Measurements from ENCODE around the gene IRX4. TPM values are rescaled to one million over a fixed set of nuclear protein-coding genes. Genes with fewer than 3 reads are reported as not detected.

IRX4 gene
- total RNA-seq, 6 donors from 2014 or later, result 1.7 TPM; not detected in 5

- H3K36me3 ChIP-seq, result no peaks in the 10 kb centered on the region
- peak in 1 of 2 donors; percentile 13 for DNase-seq
These were observed 28.4 kb upstream of the IRX4 start for GRCh38 chr5:1910861-1911772.

GRCh38 chr5:1910081-1910760, 27.5 kb upstream of the IRX4 start:
- Histone ChIP-seq H3K4me1 (no peaks in the 10 kb centered on the region), H3K9me3 (peaks cover 0 to 10% (median 5%) of the 10 kb centered on the region in 4 donors), H3K36me3 (no peaks in the 10 kb centered on the region), H3K4me3 (no peak overlapping the region), H3K27ac (no peak overlapping the region), H3K27me3 (no peaks in the 10 kb centered on the region)
- DNase-seq (no peak), ATAC-seq (ENCODE audit: low FRiP score in 2 of 2) (peak; percentile 20 to 28)
- TF ChIP-seq POLR2AphosphoS5 (IDR thresholded peaks at IDR 0.05) (no peak), CTCF (IDR thresholded peaks at IDR 0.05) (no peak)
- WGBS, 2 donors, result 87 to 90% methylated on average over 21 to 24 of the region's 31 CpGs

More at GRCh38 chr5:1910861-1911772, 28.4 kb upstream of the IRX4 start:
- Histone ChIP-seq H3K9me3 (peaks cover 0 to 7% (median 0%) of the 10 kb centered on the region in 4 donors), H3K27me3 (no peaks in the 10 kb centered on the region), H3K4me1 (no peaks in the 10 kb centered on the region), H3K27ac (no peak overlapping the region), H3K4me3 (no peak overlapping the region)
- no peak for TF ChIP-seq EP300 (IDR thresholded peaks at IDR 0.05)
- no peak for TF ChIP-seq POLR2AphosphoS5 (IDR thresholded peaks at IDR 0.05)
- TF ChIP-seq POLR2A (IDR thresholded peaks at IDR 0.05), result no peak
- no peak for TF ChIP-seq CTCF (IDR thresholded peaks at IDR 0.05)
- WGBS, 2 donors, result 83 to 84% methylated on average over 7 to 13 of the region's 15 CpGs
- no peak for ATAC-seq (ENCODE audit: low FRiP score in 2 of 2)

GRCh38 chr5:1909346-1909985, 26.7 kb upstream of the IRX4 start:
- Histone ChIP-seq H3K4me1 (no peaks in the 10 kb centered on the region), H3K27ac (no peak overlapping the region), H3K27me3 (no peaks in the 10 kb centered on the region), H3K9me3 (peaks cover 0 to 11% (median 7%) of the 10 kb centered on the region in 4 donors), H3K36me3 (no peaks in the 10 kb centered on the region), H3K4me3 (no peak overlapping the region)
- 92 to 93% methylated on average over 13 to 14 of the region's 15 CpGs for WGBS, 2 donors
- no peak for ATAC-seq (ENCODE audit: low FRiP score in 2 of 2)
- no peak for TF ChIP-seq EP300 (IDR thresholded peaks at IDR 0.05)
- DNase-seq, result no peak

GRCh38 chr5:1908931-1909330, 26.2 kb upstream of the IRX4 start:
- TF ChIP-seq POLR2A (IDR thresholded peaks at IDR 0.05) (no peak), EP300 (IDR thresholded peaks at IDR 0.05) (no peak), CTCF (IDR thresholded peaks at IDR 0.05) (no peak), POLR2AphosphoS5 (IDR thresholded peaks at IDR 0.05) (no peak)
- Histone ChIP-seq H3K27ac (no peak overlapping the region), H3K36me3 (no peaks in the 10 kb centered on the region), H3K27me3 (no peaks in the 10 kb centered on the region), H3K9me3 (peaks cover 0 to 11% (median 7%) of the 10 kb centered on the region in 4 donors), H3K4me1 (no peaks in the 10 kb centered on the region), H3K4me3 (no peak overlapping the region)
- no peak for ATAC-seq (ENCODE audit: low FRiP score in 2 of 2)
- DNase-seq, result no peak
- WGBS, 2 donors, result 89% methylated on average over 7 to 8 of the region's 8 CpGs

GRCh38 chr5:1907616-1908015, 24.9 kb upstream of the IRX4 start:
- Histone ChIP-seq H3K4me1 (no peaks in the 10 kb centered on the region), H3K27me3 (no peaks in the 10 kb centered on the region), H3K36me3 (no peaks in the 10 kb centered on the region), H3K4me3 (no peak overlapping the region), H3K9me3 (peaks cover 0 to 11% (median 7%) of the 10 kb centered on the region in 4 donors), H3K27ac (no peak overlapping the region)
- WGBS, 2 donors, result 75% methylated on average over 7 to 8 of the region's 8 CpGs
- no peak for DNase-seq
- ATAC-seq (ENCODE audit: low FRiP score in 2 of 2), result no peak
- TF ChIP-seq EP300 (IDR thresholded peaks at IDR 0.05) (no peak), CTCF (IDR thresholded peaks at IDR 0.05) (no peak), POLR2AphosphoS5 (IDR thresholded peaks at IDR 0.05) (no peak), POLR2A (IDR thresholded peaks at IDR 0.05) (no peak)
